Psoas muscle (tissue), 8 donors: ENCODE results near the gene ADCYAP1R1. TPM values are rescaled to one million over a fixed set of nuclear protein-coding genes. Genes with fewer than 3 reads are reported as not detected.

Experiments used
- ATAC-seq, 4 donors: fragments of 200-7000 bp; cut with Tn5 transposase; one replicate each; pipeline ENCODE4 v1.9.1; 2020; ENCODE audit warnings: moderate library complexity in 3 of 4, mild to moderate bottlenecking in 2 of 4
- DNase-seq, 2 donors: peaks; one replicate each; pipeline ENCODE4 v3.0.0-alpha.2; 2020
- H3K27ac ChIP-seq: fragments of 200-600 bp; one replicate; pipeline ENCODE4 v1.8.0; 2022
- H3K27me3 ChIP-seq, 3 donors: fragments of 200-600 bp in 1 of 3; one replicate each; pipeline versions ENCODE4 v1.6.1 to v1.8.0; 2013 to 2022; ENCODE audit warnings: low read length in 2 of 3, mild to moderate bottlenecking in 2 of 3, moderate library complexity in 1 of 3; ENCODE audit not compliant: insufficient read depth in 3 of 3
- H3K36me3 ChIP-seq, 2 donors: fragments of 200-600 bp in 1 of 2; one replicate each; pipeline versions ENCODE4 v1.6.1 to v1.8.0; 2013 to 2022; ENCODE audit warnings: low read depth in 1 of 2, mild to moderate bottlenecking in 1 of 2, moderate library complexity in 1 of 2; ENCODE audit not compliant: insufficient read depth in 1 of 2
- H3K4me1 ChIP-seq: fragments of 200-600 bp; one replicate; pipeline ENCODE4 v1.8.0; 2022
- H3K4me3 ChIP-seq: fragments of 200-600 bp; one replicate; pipeline ENCODE4 v1.8.0; 2022; ENCODE audit warnings: mild to moderate bottlenecking
- H3K9me3 ChIP-seq: fragments of 200-600 bp; one replicate; pipeline ENCODE4 v1.8.0; 2022
- CTCF ChIP-seq: fragments of 200-600 bp; IDR thresholded peaks from one replicate; pipeline ENCODE4 v1.8.0; 2022; ENCODE audit warnings: antibody characterized with exemption
- WGBS, 3 donors: extraction: QIAGEN DNeasy Blood & Tissue Kit; methylation state at CpG; one replicate each; pipeline versions ENCODE4 v1.1.6 to v1.1.7; 2013; 5-methylcytosine and 5-hydroxymethylcytosine counted together
- intact Hi-C, 2 donors: fragments of 100-400 bp; cut with DNase I; formaldehyde crosslinking; loops; one replicate each; pipeline versions ENCODE4 v1.11.0 to v1.14.2; 2022
- polyA plus RNA-seq, 3 donors: library from polyadenylated mRNA; stranded (reverse); fragments of 200-250 nt; gene quantifications; one replicate each; pipeline ENCODE4 v1.2.3, GENCODE V29; 2013
- total RNA-seq, 4 donors: library from RNA; stranded (reverse); fragmentation: NEBNext Ultra II Directional in 2 of 4; extraction: Animal tissue kit (Norgen Biotek cat#: 25700) in 2 of 4; gene quantifications; one replicate each; pipeline versions ENCODE4 v1.2.1 to v1.2.4, GENCODE V29; 2021 to 2023
- donor health status: healthy with polysubstance abuse.
- donor health status: DM: no; HTN: no; CAD: no; lungs with moderate emphysema.
- donor health status: Bipolar disorder and iron deficiency.
- donor health status: healthy.
- donor health status: DM: yes; HTN: yes; CAD: no.
- donor health status: DM: no; HTN: no; CAD: no.
- donor health status: DM: no; HTN: no; CAD: no.
- donor health status: DM: yes; HTN: yes; CAD: no.

The ADCYAP1R1 gene
- total and polyA plus RNA-seq, 7 donors: 0.40 to 6.6 (median 1.2) TPM

GRCh38 chr7:31121601-31122000 is 69.5 kb downstream of the ADCYAP1R1 start:
- no peak for TF ChIP-seq CTCF
- H3K4me3 ChIP-seq: no peak overlapping the region
- no peaks in the 10 kb centered on the region for H3K9me3 ChIP-seq
- no peak for DNase-seq
- H3K27ac ChIP-seq: no peak overlapping the region
- no peaks in the 10 kb centered on the region for H3K36me3 ChIP-seq
- intact Hi-C loops: loop anchor here in 1 of 2 donors (2.0 to 5.0 kb wide), 2 partner anchors 137 to 319 kb away; no protein-coding TSS in a partner anchor
- no peak for ATAC-seq
- no peaks in the 10 kb centered on the region for H3K4me1 ChIP-seq
- WGBS, 3 donors: 95 to 97% (median 95%) methylated on average over 2 of the region's 2 CpGs
- no peaks in the 10 kb centered on the region for H3K27me3 ChIP-seq

GRCh38 chr7:31122649-31123058 is 70.5 kb downstream of the ADCYAP1R1 start:
- intact Hi-C loops: loop anchor here (1.0 to 5.0 kb wide), 4 partner anchors 138 to 322 kb away; no protein-coding TSS in a partner anchor
- 2 to 5% (median 4%) methylated on average over 4 of the region's 4 CpGs for WGBS, 3 donors
- H3K36me3 ChIP-seq: no peaks in the 10 kb centered on the region
- ATAC-seq (peak; percentile 57 to 85 (median 68)), DNase-seq (peak; percentile 43 to 66)
- H3K27ac ChIP-seq: no peak overlapping the region
- H3K4me3 ChIP-seq: no peak overlapping the region
- peak; percentile 82 for TF ChIP-seq CTCF
- no peaks in the 10 kb centered on the region for H3K27me3 ChIP-seq
- no peaks in the 10 kb centered on the region for H3K9me3 ChIP-seq
- no peaks in the 10 kb centered on the region for H3K4me1 ChIP-seq

GRCh38 chr7:31123321-31123720 is 71.2 kb downstream of the ADCYAP1R1 start:
- WGBS, 3 donors: 85 to 91% (median 85%) methylated on average over 6 of the region's 6 CpGs
- DNase-seq (no peak), ATAC-seq (no peak)
- Histone ChIP-seq H3K4me1 (no peaks in the 10 kb centered on the region), H3K36me3 (no peaks in the 10 kb centered on the region), H3K9me3 (no peaks in the 10 kb centered on the region), H3K4me3 (no peak overlapping the region), H3K27ac (no peak overlapping the region), H3K27me3 (no peaks in the 10 kb centered on the region)
- intact Hi-C loops: loop anchor here (2.0 to 5.0 kb wide), 3 partner anchors 185 to 323 kb away; no protein-coding TSS in a partner anchor
- no peak for TF ChIP-seq CTCF

- Histone ChIP-seq H3K4me3 (no peak overlapping the region), H3K4me1 (no peaks in the 10 kb centered on the region), H3K36me3 (no peaks in the 10 kb centered on the region), H3K9me3 (no peaks in the 10 kb centered on the region), H3K27me3 (no peaks in the 10 kb centered on the region), H3K27ac (no peak overlapping the region)
- no peak for ATAC-seq
- 82 to 91% (median 89%) methylated on average over 2 of the region's 2 CpGs for WGBS, 3 donors
- no peak for TF ChIP-seq CTCF
- intact Hi-C loops: loop anchor here (2.0 to 5.0 kb wide), 3 partner anchors 185 to 323 kb away; no protein-coding TSS in a partner anchor
- DNase-seq: no peak
Measured at GRCh38 chr7:31123726-31124125, 71.6 kb downstream of the ADCYAP1R1 start.

GRCh38 chr7:31125171-31125570 is 73.1 kb downstream of the ADCYAP1R1 start:
- TF ChIP-seq CTCF: no peak
- no peak for DNase-seq
- Histone ChIP-seq H3K27ac (no peak overlapping the region), H3K9me3 (no peaks in the 10 kb centered on the region), H3K27me3 (no peaks in the 10 kb centered on the region), H3K4me3 (no peak overlapping the region), H3K36me3 (no peaks in the 10 kb centered on the region), H3K4me1 (no peaks in the 10 kb centered on the region)
- intact Hi-C loops: no loop called here
- 95 to 98% (median 95%) methylated on average over 4 of the region's 4 CpGs for WGBS, 3 donors
- ATAC-seq: no peak
